ENCODE data around the gene CTSZ.

CTSZ gene

GRCh38 chr20:59006167-59006863, 739 bp downstream of the CTSZ start:
- no peak for ATAC-seq
- TF ChIP-seq SNAI2 (CRISPR knock-in tag; IDR thresholded peaks at IDR 0.05) (no peak), PATZ1 (CRISPR knock-in tag; IDR thresholded peaks at IDR 0.05; ENCODE audit: borderline replicate concordance) (no peak), ISL1 (CRISPR knock-in tag; IDR thresholded peaks at IDR 0.05) (no peak), ESRRG (CRISPR knock-in tag; IDR thresholded peaks at IDR 0.05) (no peak), GLIS3 (CRISPR knock-in tag; IDR thresholded peaks at IDR 0.05) (no peak), ZFP3 (CRISPR knock-in tag; IDR thresholded peaks at IDR 0.05) (no peak), ZNF8 (CRISPR knock-in tag; IDR thresholded peaks at IDR 0.05) (no peak), ZFP30 (CRISPR knock-in tag; IDR thresholded peaks at IDR 0.05) (no peak), POU6F1 (CRISPR knock-in tag; IDR thresholded peaks at IDR 0.05; ENCODE audit: borderline replicate concordance, low read depth) (no peak), PPARA (CRISPR knock-in tag; IDR thresholded peaks at IDR 0.05; ENCODE audit: borderline replicate concordance) (no peak), TSHZ2 (CRISPR knock-in tag; IDR thresholded peaks at IDR 0.05) (no peak), TOX (CRISPR knock-in tag; IDR thresholded peaks at IDR 0.05; ENCODE audit: borderline replicate concordance) (no peak), ZNF70 (CRISPR knock-in tag; IDR thresholded peaks at IDR 0.05) (no peak), RARB (CRISPR knock-in tag; IDR thresholded peaks at IDR 0.05) (no peak), CSDC2 (CRISPR knock-in tag; IDR thresholded peaks at IDR 0.05) (no peak), ZC3H10 (CRISPR knock-in tag; IDR thresholded peaks at IDR 0.05) (no peak)

GRCh38 chr20:59005523-59006166, 1.4 kb downstream of the CTSZ start:
- TF ChIP-seq ZFP3 (CRISPR knock-in tag; IDR thresholded peaks at IDR 0.05) (no peak), GLIS3 (CRISPR knock-in tag; IDR thresholded peaks at IDR 0.05) (no peak), ZNF565 (CRISPR knock-in tag; conservative IDR thresholded peaks at IDR 0.05; ENCODE audit: low read depth) (no peak), CREB5 (CRISPR knock-in tag; IDR thresholded peaks at IDR 0.05; ENCODE audit: low read depth) (no peak), ZNF70 (CRISPR knock-in tag; IDR thresholded peaks at IDR 0.05) (no peak), POU6F1 (CRISPR knock-in tag; IDR thresholded peaks at IDR 0.05; ENCODE audit: borderline replicate concordance, low read depth) (no peak), TSHZ2 (CRISPR knock-in tag; IDR thresholded peaks at IDR 0.05) (no peak), SNAI2 (CRISPR knock-in tag; IDR thresholded peaks at IDR 0.05) (no peak), ZNF8 (CRISPR knock-in tag; IDR thresholded peaks at IDR 0.05) (no peak)

More at GRCh38 chr20:59005523-59006166, 1.4 kb downstream of the CTSZ start:
- ATAC-seq, result no peak

Measured in SK-N-SH treated with all-trans-retinoic acid at 6 μM for 48 hours (cell line).